GM23338 (cell line): Measurements from ENCODE around the gene CALHM5.

ENCODE experiments used
- CREB1 ChIP-seq: fragments of 250-450 bp; sonication (Bioruptor Pico); IDR thresholded peaks from 2 replicates; pipeline ENCODE4 v1.5.0; 2020; ENCODE audit warnings: low read depth, mild to moderate bottlenecking, moderate library complexity
- TF ChIP-seq, protein P1 (sequence below), 2 experiments: fragments of 200-600 bp in 1 of 2; sonication (generic) in 1 of 2; conservative IDR thresholded peaks; 2 replicates each; pipeline versions ENCODE4 v1.5.1 to v1.6.1; 2016 to 2017; ENCODE audit warnings: antibody characterized with exemption in 2 of 2, low read depth in 2 of 2, mild to moderate bottlenecking in 2 of 2, moderate library complexity in 1 of 2

DNA sequence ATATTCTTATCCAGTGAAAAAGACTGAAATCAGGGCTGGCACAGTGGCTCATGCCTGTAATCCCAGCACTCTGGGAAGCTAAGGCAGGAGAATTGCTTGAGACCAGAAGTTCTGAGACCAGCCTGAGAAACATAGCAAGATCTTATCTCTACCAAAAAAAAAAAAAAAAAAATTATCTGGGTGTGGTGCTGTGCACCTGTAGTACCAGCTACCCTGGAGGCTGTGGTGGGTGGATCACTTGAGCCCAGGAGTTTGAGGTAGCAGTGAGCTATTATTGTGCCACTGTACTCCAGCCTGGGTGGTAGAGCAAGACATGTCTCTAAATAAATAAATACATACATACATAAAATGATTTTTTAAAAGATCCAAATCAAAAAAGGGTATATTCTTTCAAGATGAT, 43.9 kb upstream of the CALHM5 start:
- TF ChIP-seq, protein P1, sequence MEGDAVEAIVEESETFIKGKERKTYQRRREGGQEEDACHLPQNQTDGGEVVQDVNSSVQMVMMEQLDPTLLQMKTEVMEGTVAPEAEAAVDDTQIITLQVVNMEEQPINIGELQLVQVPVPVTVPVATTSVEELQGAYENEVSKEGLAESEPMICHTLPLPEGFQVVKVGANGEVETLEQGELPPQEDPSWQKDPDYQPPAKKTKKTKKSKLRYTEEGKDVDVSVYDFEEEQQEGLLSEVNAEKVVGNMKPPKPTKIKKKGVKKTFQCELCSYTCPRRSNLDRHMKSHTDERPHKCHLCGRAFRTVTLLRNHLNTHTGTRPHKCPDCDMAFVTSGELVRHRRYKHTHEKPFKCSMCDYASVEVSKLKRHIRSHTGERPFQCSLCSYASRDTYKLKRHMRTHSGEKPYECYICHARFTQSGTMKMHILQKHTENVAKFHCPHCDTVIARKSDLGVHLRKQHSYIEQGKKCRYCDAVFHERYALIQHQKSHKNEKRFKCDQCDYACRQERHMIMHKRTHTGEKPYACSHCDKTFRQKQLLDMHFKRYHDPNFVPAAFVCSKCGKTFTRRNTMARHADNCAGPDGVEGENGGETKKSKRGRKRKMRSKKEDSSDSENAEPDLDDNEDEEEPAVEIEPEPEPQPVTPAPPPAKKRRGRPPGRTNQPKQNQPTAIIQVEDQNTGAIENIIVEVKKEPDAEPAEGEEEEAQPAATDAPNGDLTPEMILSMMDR (conservative IDR thresholded peaks at IDR 0.05; ENCODE audit: low read depth in 2 of 2) = no peak
- no peak for TF ChIP-seq CREB1 (CRISPR knock-in tag)
